ENCODE results near the gene SAA4. TPM values are rescaled to one million over a fixed set of nuclear protein-coding genes. Genes with fewer than 3 reads are reported as not detected.
A peak's percentile ranks its signal among the peaks of the same experiment; 100 is the strongest.
"Not testable (repeated sequence)": the region's sequence is repeated elsewhere in the genome, so short reads cannot be mapped to it uniquely, and the experiment has no call there.

The SAA4 gene
- total RNA-seq, 1 experiment from 2014 or later = 7.2 TPM

DNA sequence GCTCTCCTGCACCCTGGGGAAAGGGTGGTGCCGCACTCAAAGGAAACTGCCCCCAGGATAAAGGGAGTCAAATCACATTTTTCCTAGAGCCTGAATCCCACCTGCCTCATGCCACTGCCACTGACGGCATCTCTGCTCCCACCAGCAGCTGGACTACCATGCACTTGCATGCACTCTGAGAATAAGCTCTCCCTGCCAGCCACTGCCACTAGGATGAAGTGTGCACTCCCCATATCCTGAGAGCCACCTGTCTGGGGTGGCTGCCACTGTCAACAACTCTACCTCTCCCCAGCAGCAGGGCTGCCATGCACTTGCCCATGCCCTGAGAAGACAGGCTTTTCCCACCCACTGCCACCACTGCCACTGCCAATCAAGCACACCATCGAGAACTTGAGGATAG is 32.4 kb downstream of the SAA4 start:
- H3K27me3 Mint-ChIP-seq (ENCODE audit: unreplicated experiment) = peaks cover 13% of the 10 kb centered on the region
- intact Hi-C loops (cut with micrococcal nuclease; ENCODE audit: unreplicated experiment) = loop anchor here (5.0 kb wide), 1 partner anchor 602 kb away; no protein-coding TSS in a partner anchor
- H3K9me3 Mint-ChIP-seq (ENCODE audit: low read depth, unreplicated experiment) = peaks cover 6% of the 10 kb centered on the region
- no TSS peak for BruUV-seq (replicated peaks)
- no peaks in the 10 kb centered on the region for H3K36me3 Mint-ChIP-seq (ENCODE audit: insufficient read depth, unreplicated experiment)
- H3K4me1 Mint-ChIP-seq (ENCODE audit: low read depth, unreplicated experiment) = no peaks in the 10 kb centered on the region
- DNase-seq = no peak
- no peak for TF ChIP-seq CTCF (IDR thresholded peaks at IDR 0.05; ENCODE audit: unreplicated experiment)
- CTCF ChIA-PET = interaction anchor here (0.6 to 1.4 kb wide), 6 partner anchors 9 to 473 kb away, joined by 3 to 25 read pairs (median 3); partner anchors contain the start of gene SAAL1
- no peak overlapping the region for H3K4me3 Mint-ChIP-seq (ENCODE audit: low read depth, unreplicated experiment)
- H3K27ac Mint-ChIP-seq (ENCODE audit: unreplicated experiment) = no peak overlapping the region

DNA sequence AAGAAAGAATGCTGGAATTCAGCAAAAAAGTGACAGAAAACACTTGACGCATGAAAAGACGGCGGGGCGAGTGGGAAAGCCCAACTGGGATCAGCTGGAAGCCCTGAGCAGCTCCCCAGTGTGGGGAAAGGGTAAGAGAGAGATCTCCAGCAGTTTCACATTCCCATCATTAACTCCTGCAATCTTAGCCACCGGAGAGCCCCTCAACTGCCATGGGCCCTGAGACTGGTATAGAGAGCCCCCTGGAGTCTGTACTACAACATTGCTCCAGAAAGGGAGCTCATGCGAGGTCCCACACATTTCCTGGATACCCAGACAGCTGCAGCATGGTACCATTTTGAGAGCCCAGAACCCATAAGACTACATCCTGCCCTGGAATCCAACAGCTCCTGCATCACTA is 32.9 kb downstream of the SAA4 start:
- intact Hi-C loops (cut with micrococcal nuclease; ENCODE audit: unreplicated experiment) = loop anchor here (1.0 to 5.0 kb wide), 2 partner anchors 85 to 601 kb away; no protein-coding TSS in a partner anchor
- peaks cover 13% of the 10 kb centered on the region for H3K27me3 Mint-ChIP-seq (ENCODE audit: unreplicated experiment)
- H3K27ac Mint-ChIP-seq (ENCODE audit: unreplicated experiment) = no peak overlapping the region

DNA sequence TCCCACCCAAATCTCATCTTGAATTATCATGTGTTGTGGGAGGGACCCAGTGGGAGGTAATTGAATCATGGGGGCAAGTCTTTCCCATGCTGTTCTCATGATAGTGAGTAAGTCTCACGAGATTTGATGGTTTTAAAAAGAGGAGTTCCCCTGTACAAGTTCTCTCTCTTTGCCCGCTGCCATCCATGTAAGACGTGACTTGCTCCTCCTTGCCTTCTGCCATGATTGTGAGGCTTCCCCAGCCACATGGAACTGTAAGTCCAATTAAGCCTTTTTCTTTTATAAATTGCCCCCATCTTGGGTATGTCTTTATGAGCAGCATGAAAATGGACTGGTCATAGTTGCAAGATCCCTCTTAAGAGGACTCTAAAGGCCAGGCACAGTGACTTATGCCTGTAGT is 38.9 kb downstream of the SAA4 start:
- H3K4me1 Mint-ChIP-seq (ENCODE audit: low read depth, unreplicated experiment); H3K9me3 Mint-ChIP-seq (ENCODE audit: low read depth, unreplicated experiment); H3K4me3 Mint-ChIP-seq (ENCODE audit: low read depth, unreplicated experiment); DNase-seq; H3K36me3 Mint-ChIP-seq (ENCODE audit: insufficient read depth, unreplicated experiment); intact Hi-C loops (cut with micrococcal nuclease; ENCODE audit: unreplicated experiment); BruUV-seq (replicated peaks); CTCF ChIA-PET; H3K27ac Mint-ChIP-seq (ENCODE audit: unreplicated experiment): not testable (repeated sequence)
- H3K27me3 Mint-ChIP-seq (ENCODE audit: unreplicated experiment) = peaks cover 60% of the 10 kb centered on the region

More for the DNA sequence above, 32.9 kb downstream of the SAA4 start:
- no peak overlapping the region for H3K4me3 Mint-ChIP-seq (ENCODE audit: low read depth, unreplicated experiment)
- H3K36me3 Mint-ChIP-seq (ENCODE audit: insufficient read depth, unreplicated experiment) = no peaks in the 10 kb centered on the region
- peak; percentile 4 for DNase-seq
- BruUV-seq (replicated peaks) = no TSS peak
- CTCF ChIA-PET = interaction anchor here (0.6 to 1.4 kb wide), 6 partner anchors 9 to 473 kb away, joined by 3 to 25 read pairs (median 3); partner anchors contain the start of gene SAAL1
- peaks cover 6% of the 10 kb centered on the region for H3K9me3 Mint-ChIP-seq (ENCODE audit: low read depth, unreplicated experiment)
- H3K4me1 Mint-ChIP-seq (ENCODE audit: low read depth, unreplicated experiment) = no peaks in the 10 kb centered on the region
- TF ChIP-seq CTCF (IDR thresholded peaks at IDR 0.05; ENCODE audit: unreplicated experiment) = peak; percentile 44

GRCh38 chr11:18196532-18196931 is 40.1 kb downstream of the SAA4 start:
- no peaks in the 10 kb centered on the region for H3K4me1 Mint-ChIP-seq (ENCODE audit: low read depth, unreplicated experiment)
- H3K36me3 Mint-ChIP-seq (ENCODE audit: insufficient read depth, unreplicated experiment) = no peaks in the 10 kb centered on the region
- no peaks in the 10 kb centered on the region for H3K9me3 Mint-ChIP-seq (ENCODE audit: low read depth, unreplicated experiment)
- CTCF ChIA-PET = no interaction called here
- no peak overlapping the region for H3K4me3 Mint-ChIP-seq (ENCODE audit: low read depth, unreplicated experiment)
- no peak overlapping the region for H3K27ac Mint-ChIP-seq (ENCODE audit: unreplicated experiment)
- no peak for DNase-seq
- no TSS peak for BruUV-seq (replicated peaks)
- peaks cover 60% of the 10 kb centered on the region for H3K27me3 Mint-ChIP-seq (ENCODE audit: unreplicated experiment)
- intact Hi-C loops (cut with micrococcal nuclease; ENCODE audit: unreplicated experiment) = no loop called here
- TF ChIP-seq CTCF (IDR thresholded peaks at IDR 0.05; ENCODE audit: unreplicated experiment) = no peak

DNA sequence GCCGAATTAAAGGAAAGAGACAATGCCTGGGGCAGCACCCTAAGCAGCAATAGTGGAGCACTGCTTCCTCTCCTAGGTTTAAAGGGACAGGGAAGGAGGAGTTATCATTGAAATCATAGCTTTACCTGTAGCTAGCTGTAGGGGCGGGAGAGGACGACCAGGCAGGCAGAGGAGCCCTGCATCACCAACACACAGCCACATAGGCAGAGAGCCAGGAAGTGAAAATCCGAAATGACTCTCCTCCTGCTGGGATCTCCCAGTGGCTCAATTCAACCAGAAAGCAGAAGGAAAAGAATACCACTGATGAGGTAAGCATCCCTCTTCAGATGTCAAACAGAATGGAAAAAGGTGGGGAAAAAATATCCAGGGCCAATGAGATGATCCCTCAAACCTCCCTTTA is 43.6 kb downstream of the SAA4 start:
- CTCF ChIA-PET = no interaction called here
- H3K9me3 Mint-ChIP-seq (ENCODE audit: low read depth, unreplicated experiment) = no peaks in the 10 kb centered on the region
- no TSS peak for BruUV-seq (replicated peaks)

More for the DNA sequence above, 43.6 kb downstream of the SAA4 start:
- H3K27me3 Mint-ChIP-seq (ENCODE audit: unreplicated experiment) = peaks cover 63% of the 10 kb centered on the region
- TF ChIP-seq CTCF (IDR thresholded peaks at IDR 0.05; ENCODE audit: unreplicated experiment) = no peak
- H3K4me3 Mint-ChIP-seq (ENCODE audit: low read depth, unreplicated experiment) = no peak overlapping the region
- DNase-seq = no peak
- no peaks in the 10 kb centered on the region for H3K4me1 Mint-ChIP-seq (ENCODE audit: low read depth, unreplicated experiment)
- no peaks in the 10 kb centered on the region for H3K36me3 Mint-ChIP-seq (ENCODE audit: insufficient read depth, unreplicated experiment)
- intact Hi-C loops (cut with micrococcal nuclease; ENCODE audit: unreplicated experiment) = no loop called here
- H3K27ac Mint-ChIP-seq (ENCODE audit: unreplicated experiment) = no peak overlapping the region
